Measurements from ENCODE around the gene SLC35A3.

DNA sequence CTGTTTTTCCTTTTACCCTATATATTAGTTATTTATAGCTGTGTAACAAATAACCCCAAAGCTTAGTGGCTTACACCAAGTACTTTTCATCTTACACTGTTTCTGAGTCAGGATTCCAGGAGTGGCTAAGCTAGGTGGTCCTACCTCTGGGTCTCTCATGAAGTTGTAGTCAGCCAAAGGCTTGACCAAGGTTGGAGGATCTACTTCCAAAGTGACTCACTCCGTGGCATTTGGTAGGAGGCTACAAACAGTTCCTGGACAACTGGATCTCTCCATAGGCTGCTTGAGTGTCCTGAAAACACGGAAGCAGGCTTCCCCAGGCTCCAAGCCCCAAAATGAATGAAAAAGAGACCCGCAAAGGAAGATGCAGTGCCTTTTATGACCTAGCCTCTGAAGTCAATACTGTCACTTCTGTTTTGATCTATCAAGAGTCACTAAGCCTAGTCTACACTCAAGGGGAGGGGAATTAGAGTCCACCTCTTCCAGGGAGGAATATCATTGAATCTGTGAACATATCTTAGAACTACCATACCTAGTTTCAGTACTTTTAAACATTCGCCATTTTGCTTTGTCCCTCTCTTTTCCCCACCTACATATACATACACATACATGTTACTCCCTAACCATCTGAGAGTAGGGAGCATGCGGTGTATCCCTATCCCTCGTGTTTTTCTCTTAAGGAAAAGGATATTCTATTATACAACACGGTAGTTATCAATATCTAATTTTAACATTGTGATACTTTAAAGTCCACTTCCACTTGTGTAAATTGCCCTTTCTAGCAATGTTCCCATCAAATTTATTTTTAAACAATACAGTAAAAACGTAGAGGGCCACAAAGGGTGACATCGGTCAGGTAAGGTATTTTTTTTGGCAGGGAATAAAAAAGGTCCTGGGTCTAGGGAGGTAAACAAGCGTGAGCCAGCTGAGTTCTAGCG is 67.2 kb downstream of the SLC35A3 start:
- no peak for TF ChIP-seq CTCF (IDR thresholded peaks at IDR 0.05; ENCODE audit: borderline replicate concordance, extremely low read depth, low read length, poor library complexity, severe bottlenecking)
- no peak for TF ChIP-seq EZH2 (IDR thresholded peaks at IDR 0.05; ENCODE audit: borderline replicate concordance, low read depth, low read length, severe bottlenecking)
